Uterus (tissue), 2 donors: ENCODE measurements around the gene RNF121.

ENCODE experiments used
- CTCF ChIP-seq, 4 experiments: fragments of 200-600 bp in 2 of 4; fragments of 450-650 bp in 2 of 4; sonication (generic) in 2 of 4; IDR thresholded peaks; one replicate each; pipeline ENCODE4 v1.5.1; 2016 to 2019; ENCODE audit warnings: antibody characterized with exemption in 4 of 4, mild to moderate bottlenecking in 2 of 4, moderate library complexity in 1 of 4
- POLR2A ChIP-seq, 2 donors: fragments of 450-650 bp; IDR thresholded peaks; one replicate each; pipeline ENCODE4 v1.6.1; 2016; ENCODE audit warnings: antibody characterized with exemption in 2 of 2, mild to moderate bottlenecking in 1 of 2, moderate library complexity in 1 of 2

GRCh38 chr11:71997594-71997993, 68.7 kb downstream of the RNF121 start:
- TF ChIP-seq CTCF (IDR thresholded peaks at IDR 0.05) = no peak
- TF ChIP-seq POLR2A (IDR thresholded peaks at IDR 0.05) = no peak
